ENCODE measurements around the gene ST8SIA6.

Gene ST8SIA6

DNA sequence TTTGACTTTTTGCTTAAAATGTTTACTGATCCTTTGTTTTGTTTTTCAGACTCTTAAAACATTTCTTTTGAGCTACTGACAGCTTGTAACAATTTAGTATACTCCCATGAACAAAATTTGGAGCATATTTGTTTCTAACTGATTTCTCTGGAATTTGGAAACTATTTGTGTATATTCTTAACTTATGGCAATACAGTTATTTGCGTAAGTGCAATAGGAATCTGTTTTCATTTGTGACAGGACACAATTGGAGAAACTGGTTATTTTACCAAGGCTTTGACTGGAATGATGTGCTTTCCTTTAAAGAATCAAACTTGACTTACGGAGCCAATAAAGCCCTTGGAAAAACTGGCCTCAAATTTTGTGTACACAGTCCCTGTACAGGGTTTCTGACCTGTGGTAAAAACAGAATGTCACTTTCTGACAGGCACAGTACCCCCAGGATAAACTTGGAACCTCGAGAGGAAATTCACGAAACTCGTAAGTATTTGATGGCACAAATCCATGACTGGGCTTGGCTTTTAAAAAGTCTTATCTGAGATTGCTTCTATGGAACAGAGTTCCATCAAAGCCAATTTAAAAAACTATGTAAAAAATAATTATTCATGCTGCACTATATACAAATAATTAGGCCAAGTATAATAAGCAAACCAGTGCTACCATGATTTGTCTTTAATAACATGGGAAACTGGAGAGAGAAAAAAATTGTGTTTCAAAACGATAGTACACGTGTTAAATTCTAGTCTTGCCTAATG is 70.4 kb downstream of the ST8SIA6 start:
- DNase-seq = no peak

- DNase-seq = no peak
Observed at GRCh38 chr10:17381502-17382142, 72.8 kb downstream of the ST8SIA6 start.

DNA sequence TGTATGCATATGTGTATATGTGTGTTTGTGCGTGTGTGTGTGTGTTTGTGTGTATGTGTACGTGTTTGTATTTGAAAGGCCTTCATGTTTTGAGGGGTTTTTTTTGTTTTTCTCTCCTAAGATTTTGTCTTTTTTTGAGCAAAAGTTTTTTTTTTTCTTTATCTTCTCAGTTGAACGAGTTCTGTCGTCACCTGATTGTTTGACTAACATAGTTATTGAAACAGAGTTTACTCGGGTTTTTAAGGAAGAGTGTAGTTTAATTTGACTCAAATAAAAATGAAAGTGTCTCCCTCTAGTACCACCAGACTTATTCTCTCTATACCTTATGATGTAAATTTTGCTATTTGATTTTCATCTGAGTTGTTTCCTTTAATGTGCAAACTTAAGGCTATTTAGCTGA is 73.5 kb downstream of the ST8SIA6 start:
- DNase-seq = no peak

- DNase-seq = no peak
Observed at GRCh38 chr10:17380016-17380415, 74.4 kb downstream of the ST8SIA6 start.

DNA sequence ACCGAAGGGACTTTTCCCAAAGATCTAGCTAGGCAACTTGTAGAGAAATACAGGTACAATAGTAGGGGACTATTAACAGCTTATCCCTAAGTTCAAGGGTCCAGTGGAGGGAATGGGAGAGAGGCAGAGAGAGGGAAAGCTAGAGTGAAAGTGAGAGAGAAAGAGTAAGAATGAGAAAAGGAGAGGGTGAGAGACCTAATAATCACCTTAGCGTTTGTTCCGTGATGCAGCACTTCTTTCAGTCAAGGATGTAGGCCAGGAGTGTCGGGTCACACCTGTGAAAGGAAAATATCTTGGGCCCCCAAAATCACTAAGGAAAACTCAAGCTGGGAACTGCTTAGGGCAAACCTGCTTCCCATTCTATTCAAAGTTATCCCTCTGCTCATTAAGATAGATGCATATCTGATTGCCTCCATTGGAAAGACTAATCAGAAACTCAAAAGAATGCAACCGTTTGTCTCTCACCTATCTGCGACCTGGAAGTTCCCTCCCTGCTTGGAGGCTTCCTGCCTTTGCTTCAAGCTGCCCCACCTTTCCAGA is 75.2 kb downstream of the ST8SIA6 start:
- DNase-seq = no peak

- no peak for DNase-seq
Observed at GRCh38 chr10:17375936-17376584, 78.3 kb downstream of the ST8SIA6 start.

DNA sequence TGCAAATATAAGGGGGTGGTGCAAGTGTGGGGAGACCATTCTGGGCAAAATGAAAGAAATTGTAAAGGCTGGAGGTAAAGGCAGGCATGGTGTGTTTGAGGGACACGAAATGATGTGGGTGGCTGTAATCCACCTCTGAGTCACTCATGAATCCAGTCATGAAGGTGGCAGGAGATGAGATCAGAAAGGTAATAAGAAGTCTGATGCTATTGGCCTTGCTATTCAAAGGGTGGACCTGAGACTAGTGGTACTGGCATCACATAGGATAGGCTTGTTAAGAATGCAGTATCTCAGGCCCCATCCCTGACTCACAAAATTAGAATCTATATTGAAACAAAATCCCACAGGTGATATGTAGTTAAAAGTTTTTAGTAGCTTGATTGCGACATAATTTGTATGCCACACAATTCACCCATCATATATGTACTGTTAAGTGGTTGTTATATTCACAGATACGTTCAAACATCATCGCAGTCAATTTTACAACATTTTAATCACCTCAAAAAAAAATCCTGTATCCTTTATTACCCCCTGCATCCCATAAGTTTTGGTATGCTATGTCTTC is 85.6 kb downstream of the ST8SIA6 start:
- DNase-seq = no peak

DNA sequence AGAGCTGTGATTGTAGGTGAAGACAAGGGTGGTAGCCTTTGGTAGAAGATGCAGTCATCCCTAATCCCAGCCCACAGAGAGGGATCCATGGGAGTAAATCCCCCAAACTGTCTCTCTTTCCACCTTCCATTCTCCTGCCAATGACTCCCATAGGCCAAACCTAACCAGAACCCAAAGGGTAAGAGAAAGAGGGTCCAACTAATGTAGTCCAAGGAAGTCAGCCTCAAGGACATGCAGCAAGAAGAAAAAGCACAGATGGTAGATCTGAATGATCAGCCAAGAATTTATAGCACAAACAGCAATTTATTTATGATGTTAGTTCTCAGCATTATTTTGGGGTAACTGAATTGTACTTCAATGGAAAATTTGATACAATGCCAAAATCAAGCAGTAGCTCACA is 87.7 kb downstream of the ST8SIA6 start:
- DNase-seq = no peak

DNA sequence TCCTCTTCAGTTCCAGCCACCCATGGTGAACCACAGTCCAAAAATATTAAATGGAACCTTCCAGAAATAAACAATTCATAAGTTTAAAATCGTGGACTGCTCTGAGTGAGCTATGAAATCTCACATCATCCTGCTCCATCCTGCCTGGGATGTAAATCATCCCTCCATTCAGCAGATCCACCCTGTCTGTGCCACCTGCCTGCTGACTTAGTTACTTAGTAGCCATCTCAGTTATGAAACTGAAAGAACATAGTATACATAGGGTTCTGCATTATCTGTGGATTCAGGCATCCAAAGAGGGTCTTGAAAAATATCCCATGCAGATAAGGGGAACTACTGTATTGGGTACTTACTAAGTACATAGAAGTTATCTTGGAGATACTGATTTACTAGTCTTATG is 89.0 kb downstream of the ST8SIA6 start:
- DNase-seq = no peak

GRCh38 chr10:17358461-17358860 is 95.9 kb downstream of the ST8SIA6 start:
- no peak for DNase-seq

DNA sequence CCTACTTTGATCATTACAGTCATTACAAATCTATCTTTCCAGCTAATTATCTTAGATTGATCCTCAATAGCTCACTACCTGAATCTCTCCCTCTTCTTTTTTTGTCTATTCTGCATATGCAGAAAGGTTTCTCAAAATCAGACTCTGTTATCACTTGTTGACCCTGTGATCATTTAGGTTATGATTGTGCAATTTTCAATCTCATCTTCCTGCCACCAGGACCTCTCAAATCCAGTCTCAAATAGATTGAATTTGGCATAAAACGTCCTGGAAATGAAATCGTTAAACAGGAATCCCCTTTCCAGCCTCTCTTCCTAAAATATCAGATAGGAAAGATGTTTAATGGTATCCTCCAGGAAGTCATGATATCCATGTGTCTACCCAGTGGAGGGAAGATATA is 96.6 kb downstream of the ST8SIA6 start:
- no peak for DNase-seq

DNA sequence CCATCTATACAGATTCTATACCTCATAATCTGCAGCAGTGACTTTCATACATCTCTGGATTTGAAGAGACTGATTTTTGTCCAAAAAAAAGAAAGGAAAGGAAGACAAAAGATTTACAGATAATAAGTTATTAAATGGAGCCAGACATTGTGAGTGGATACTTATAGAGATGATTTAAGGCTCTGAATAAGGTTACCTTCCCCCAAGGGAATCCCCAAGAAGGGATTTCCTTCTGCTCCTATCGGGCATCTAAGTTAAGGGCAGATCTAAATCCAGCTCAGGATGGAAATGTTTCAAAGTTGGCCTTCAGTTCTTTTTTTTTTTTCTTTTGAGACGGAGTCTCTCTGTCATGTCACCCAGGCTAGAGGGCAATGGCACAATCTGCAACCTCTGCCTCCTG is 97.6 kb downstream of the ST8SIA6 start:
- no peak for DNase-seq

DNA sequence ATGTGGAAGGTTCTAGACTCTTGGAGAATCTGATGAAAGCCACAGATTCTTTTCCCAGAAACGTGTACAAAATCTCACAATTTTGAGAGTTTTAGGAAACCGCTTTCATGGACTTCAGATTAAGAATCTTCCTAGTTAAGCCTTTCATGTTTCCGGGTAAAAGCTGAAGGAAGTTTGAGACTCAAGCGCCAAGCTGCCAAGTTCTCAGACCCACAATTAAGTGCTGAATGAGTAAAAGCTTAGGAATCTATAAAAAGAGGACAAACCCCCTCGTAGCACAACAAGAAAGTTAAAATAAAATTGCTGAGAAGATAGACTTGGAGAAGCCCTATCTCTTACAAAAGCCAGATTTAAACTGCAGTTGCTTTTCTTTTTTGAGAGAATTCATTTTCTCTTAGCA is 99.6 kb downstream of the ST8SIA6 start:
- DNase-seq = no peak

DNA sequence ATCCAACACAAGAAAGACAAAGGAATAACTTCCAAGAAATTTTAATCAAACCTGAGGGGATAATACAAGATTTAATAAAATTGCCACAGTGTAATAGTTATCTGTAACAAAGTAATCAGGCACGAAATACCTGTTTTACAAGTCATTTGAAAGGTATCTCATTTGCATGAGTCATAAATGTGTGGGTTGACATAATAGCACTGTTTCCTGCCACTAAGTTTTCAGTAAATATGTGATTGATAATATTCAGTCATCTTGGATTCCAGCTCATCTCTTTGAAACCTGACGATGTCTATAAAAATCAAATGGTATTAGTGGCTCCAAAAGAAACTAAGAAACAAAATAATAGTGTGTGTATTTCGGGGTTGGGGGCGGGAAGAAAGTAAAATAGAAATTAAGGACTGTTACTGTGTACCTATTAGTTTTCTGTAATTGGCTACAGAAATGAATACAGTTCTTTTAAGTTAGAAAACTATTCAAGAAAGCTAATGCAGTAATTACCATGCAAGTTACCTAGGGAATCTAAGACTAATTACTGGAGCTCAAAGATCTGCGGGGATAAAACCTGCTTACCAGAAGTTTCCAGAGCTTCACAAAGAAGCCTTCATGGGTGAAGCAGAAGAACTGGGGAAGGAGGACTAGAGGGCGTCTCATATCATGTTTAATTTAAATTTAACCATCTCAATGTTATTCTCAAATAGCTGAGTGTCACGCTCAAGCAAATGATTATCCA is 100.7 kb downstream of the ST8SIA6 start:
- no peak for DNase-seq

DNA sequence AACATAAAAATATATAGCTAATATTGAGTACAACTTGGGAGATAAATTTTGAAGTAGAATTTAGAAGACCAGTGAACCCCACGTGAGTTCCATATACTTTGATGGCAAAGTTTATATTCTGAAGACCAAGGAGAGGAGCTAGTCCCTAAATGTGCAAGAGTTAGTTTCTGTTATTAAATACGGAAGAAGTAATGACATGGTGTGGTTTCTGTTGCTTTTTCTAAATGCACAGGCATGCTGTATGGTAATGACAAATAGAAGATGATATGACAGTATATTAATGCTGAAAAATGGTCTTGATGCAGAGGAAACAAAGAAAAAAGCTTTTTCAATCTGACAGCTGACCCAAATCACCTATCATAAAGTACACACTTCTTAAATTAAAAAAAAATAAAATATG is 101.8 kb downstream of the ST8SIA6 start:
- DNase-seq = no peak

DNA sequence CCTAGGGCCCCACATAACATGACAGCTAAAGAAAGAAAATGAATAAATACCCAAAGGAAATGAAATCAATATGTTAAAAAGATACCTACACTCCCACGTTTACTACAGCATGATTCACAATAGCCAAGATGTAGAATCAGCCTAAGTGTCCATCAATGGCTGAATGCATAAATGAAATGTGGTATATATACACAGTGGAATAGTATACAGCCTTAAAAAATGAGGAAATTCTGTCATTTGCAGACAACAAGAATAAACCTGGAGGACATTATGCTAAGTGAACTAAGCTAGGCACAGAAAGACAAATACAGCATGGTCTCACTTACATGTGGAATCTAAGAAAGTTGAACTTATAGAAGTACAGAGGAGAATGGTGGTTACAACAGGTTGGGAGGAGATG is 102.9 kb downstream of the ST8SIA6 start:
- DNase-seq = no peak

DNA sequence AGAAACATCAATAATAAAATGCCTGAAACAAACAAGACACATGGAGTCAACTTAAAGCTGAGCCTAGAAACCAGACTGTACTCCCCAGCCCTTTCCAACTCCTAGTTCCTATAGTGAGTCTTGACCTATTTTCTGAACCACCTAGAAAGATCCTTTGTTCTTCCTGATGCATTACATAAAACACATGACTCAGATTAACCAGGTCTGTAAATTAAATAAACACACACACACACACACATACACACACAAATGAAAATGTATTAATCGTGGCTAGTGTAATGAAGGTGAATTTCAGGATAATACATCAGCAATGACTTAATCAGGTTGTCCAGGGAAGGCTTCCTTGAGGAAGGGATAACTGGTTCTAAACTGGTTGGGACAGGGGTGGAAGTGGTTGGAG is 104.7 kb downstream of the ST8SIA6 start:
- no peak for DNase-seq

DNA sequence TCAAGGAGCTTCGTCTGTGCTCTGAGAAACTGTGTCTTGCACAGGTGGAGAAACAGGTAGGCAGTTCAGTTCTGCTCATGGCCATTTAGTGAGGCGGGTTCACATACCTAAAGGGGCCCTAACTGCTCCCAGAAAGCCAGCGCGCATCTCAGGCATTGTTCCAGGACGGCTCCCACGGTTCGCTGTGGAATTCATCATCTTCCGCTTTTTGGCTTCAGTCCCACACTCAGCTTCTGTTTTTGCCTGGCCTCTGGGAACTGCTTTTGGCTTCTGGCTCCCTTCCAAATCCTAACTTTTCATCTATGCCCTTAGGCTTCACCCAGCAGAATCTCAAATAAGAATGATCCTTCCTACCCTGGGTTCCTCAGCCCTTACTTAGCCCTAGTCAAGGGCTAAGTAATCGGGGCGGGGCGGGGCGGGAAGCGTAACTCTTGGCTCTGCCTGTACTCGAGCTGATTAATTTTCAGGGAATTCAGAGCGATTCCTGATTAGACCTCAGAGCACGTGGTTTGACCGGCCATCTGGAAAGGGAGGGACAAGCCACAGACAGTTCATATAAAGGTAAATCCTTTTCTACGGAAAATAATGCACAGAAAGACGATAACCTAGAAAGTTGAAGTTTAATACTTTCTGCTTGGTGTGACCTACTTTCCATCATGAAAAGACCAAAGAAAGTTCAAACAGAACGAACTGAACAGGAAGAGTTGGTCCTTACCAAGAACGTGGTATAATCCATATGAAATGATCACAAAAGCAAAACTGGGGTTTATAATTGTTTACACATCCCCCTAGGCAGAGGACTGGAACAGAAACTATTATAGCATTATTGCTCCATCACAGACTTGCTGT is 105.7 kb downstream of the ST8SIA6 start:
- DNase-seq = no peak

GRCh38 chr10:17348011-17348500 is 106.3 kb downstream of the ST8SIA6 start:
- DNase-seq = no peak

- DNase-seq = no peak
Observed at GRCh38 chr10:17344206-17344605, 110.2 kb downstream of the ST8SIA6 start.

DNA sequence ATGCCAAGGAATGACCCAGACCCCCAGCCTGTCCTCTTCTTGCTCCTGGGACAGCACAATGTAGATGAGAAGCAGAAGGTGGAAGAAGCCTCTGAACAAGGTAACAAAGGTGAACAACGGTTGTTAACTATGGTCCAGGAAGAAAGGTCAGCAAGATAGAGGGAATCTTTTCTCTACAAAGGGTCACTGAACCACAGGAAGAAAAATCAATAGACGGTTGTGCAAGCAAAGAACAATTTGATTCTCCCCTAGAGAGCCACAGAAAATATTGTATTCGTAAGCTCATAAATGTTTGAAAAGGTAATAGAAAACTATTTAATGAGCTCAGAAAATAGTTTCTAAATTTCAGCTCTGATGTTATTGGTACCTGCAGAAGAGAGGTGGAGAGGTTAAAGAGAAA is 111.3 kb downstream of the ST8SIA6 start:
- no peak for DNase-seq

All from NCI-H187 treated with DMSO at 0.1 percent for 48 hours (cell line).